DMS53 (cell line): ENCODE measurements around the gene ALS2CL.
"Not testable (repeated sequence)": the region's sequence is repeated elsewhere in the genome, so short reads cannot be mapped to it uniquely, and the experiment has no call there.

Experiments
- DNase-seq: peaks from one replicate; lab custom pipeline; 2025; lab: John Stamatoyannopoulos, UW

ALS2CL gene

DNA sequence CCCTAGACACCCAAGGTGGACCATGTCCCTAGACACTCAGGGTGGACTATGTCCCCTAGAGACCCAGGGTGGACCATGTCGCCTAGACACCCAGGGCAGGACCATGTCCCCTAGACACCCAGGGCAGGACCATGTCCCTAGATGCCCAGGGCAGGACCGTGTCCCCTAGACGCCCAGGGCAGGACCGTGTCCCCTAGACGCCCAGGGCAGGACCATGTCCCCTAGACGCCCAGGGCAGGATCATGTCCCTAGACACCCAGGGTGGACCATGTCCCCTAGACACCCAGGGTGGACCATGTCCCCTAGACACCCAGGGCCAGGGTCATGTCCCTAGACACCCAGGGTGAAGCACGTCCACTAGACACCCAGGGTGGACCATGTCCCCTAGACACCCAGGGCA lies 10.9 kb upstream of the ALS2CL start:
- not testable (repeated sequence) for DNase-seq

DNA sequence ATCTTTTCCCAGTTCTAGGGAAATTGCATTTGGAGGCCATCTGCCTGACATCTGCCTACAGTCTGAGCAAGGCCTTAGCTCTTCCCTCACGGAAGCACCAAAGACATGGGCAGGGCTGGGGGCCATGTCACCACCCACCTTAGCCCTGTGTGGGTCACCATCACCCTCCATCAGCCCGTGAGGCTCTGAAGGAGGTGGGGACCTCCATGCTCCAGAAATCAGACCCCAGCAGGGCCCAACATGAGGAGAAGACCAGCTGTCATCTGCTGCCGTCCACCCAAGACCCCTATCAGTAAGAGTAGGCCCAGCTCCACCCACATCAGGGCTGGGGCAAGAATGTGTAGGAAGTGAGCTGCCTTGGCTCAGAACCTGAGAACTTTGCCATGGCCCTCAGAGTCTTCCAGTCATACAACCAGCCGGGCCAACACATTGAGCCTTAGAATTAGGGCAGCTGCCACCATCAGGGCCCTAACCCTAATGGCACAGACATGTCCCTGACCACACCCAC lies 9.6 kb upstream of the ALS2CL start:
- DNase-seq = no peak

DNA sequence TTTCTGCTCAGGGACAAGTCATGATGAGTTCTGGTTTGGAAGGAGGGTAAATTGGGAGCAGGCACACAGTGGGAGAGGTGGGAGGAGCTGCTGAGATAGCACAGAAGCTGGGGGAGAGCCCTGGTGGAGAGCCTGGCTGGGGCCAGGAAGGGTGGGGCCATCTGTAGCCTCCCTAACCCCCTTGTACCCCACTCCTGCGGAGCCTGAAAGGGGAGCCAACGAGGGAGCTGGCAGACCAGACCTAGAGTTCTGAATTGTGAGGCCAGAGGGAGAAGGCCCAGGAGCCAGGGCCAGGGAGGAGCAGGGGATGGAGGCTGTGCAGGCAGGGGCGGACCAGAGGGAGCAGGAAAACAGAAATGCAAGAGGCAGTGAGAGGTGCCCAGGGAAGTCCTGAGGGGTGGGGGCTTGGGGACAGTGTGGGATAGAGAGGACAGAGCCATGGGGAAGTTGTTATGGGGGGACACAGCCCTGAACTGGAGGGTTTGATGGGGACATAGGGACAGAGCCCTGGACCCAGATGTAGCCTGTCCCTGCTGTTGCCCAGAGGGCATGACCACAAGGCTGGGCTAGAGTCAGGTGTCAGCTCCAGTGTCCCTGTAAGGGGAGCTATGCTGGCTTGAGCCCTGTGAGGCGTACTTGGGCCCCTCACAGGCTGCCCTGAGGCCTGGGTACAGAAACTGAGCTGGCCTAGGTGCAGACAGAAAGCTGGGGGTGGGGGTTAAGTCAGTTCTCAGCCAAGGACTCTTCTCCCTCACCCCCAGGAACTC lies 8.9 kb upstream of the ALS2CL start:
- no peak for DNase-seq

DNA sequence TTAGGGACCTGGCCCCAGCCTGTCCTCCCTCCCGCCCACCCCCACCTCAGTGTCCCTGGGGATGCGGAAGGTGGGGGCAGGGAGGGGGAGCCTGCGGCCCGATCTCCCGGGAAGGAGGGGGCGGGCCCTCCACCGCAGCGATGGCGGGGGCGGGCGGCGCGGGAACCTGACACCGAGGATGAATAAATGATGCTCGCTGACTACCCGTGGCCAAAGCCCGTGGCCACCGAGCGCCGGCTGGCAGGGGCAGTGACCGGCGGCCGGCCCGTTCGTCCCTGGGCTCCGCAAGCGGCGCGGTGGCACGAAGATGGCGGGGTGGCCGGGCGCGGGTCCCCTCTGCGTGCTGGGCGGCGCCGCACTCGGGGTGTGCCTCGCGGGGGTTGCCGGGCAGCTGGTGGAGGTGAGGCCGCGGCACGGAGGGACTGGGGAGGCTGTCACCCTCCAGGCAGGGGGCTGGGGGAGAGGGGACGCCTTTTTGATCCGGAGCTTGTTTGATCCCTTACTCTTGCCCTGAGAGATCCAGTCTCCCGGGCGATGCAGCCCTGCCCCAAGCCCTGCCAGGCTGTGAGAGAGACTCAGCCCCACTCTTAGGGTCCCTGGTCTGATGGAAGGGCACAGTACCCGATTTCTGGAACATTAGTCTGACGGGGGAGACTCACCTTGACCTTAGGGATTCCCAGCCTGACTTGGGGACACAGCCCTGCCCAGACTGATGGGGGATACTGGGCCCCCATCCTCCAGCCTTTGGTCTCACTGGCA lies 7.9 kb upstream of the ALS2CL start, which contains the start of gene TMIE:
TSS of gene TMIE (plus strand) at position 212 of the 759 bp plus-strand sequence. CDS start at position 308, 96 bp downstream.
- DNase-seq = peak; percentile 27

DNA sequence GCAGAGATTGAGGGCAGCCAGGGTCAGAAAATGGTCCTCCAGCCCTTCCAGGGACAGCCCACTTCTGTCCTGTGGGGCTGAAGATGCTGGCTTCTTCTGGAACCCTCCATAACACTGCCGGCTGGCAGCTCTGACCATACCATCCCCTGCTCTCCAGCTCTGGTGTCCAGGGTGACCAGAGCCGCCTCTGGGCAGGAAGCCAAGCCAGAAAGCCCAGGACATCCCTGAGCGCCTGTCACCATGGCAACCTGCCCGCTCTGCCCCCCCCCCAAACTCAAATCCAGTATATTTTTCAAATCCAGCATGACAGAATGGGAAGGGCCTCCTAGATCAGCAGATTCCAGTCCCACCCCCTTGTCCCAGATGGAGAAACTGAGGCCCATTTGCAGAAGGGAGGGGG lies 7.3 kb upstream of the ALS2CL start:
- peak; percentile 53 for DNase-seq

DNA sequence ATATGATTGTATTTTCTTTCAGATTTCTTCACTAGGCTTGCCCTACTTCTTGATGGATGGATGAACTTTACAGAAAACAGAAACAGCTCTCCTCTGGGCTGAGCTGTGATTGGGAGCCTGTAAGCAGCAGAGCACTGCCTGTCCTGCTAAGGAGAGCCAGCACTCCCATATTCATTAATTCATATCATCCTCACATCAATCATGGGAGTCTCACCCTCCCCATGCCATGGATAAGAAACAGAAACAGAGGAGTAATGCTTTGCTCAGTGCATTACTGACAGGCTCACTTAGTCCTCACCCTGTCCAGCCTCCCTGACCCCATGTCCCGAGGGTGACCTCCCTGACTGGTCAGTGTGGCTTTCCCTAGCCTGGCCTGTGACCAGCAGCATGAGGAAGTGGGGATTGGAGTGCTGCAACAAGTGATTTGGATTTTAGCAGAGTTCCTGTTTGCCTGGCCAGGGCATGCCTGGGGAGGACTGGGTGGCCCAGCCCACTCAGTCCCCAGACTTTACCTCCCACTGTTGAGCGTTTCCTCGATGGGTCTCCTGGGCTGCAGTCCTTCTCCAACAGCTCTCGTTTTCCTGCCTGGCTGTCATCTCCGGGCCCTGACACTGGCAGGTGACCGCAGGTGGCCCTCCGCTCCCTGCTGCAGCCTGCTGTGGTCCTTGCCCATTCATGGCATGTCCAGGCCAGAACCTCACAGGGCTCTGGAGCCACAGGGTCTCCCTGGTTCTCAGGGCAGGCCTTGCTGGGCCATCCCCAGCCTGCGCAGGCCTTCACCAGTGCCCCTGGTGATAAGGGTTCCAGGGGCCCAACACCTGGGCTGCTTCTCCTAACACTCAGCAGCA lies 6.4 kb upstream of the ALS2CL start:
- no peak for DNase-seq

DNA sequence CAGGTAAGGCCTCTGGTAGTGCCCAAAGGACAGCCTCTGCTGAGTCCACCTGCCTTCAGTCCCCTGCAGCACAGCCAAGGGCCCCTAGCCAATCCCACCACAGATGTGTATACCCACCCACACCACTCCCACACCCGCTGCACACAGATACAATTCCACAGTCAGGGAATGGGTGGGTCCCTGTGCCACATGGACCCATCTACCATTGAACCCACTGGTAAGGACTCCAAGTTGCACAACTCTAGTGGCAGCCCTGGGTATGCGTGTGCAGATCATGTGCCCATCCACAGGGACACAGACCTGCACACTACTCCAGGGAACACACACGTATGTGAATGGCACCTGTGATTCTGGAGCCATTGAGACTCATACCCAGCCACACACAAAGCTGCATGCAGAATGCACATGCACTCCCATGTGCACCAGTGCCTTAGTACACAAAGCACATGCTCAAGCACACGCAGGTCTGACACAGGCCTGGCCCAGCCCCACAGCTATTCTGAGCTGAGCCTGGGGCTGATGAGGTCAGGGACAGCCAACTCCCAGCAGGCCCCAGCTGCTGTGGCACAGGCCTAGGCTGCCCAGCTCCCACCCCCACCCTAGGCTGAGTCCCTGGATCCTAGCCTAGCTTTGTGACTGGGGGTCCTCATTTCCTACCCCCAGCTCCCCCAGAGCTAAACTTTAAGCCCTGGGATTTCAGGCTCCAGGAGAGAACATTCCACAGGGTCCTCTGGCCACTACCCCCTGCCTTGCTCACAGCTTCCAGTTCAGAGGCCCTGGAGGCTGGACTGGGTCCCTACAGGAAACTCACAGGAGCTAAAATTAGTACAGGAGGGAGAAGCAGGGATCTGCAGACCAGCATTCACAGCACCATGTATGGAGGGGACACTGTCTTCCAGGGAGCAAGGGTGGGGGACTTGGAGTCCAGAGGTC lies 2.7 kb upstream of the ALS2CL start:
- peak; percentile 11 for DNase-seq

DNA sequence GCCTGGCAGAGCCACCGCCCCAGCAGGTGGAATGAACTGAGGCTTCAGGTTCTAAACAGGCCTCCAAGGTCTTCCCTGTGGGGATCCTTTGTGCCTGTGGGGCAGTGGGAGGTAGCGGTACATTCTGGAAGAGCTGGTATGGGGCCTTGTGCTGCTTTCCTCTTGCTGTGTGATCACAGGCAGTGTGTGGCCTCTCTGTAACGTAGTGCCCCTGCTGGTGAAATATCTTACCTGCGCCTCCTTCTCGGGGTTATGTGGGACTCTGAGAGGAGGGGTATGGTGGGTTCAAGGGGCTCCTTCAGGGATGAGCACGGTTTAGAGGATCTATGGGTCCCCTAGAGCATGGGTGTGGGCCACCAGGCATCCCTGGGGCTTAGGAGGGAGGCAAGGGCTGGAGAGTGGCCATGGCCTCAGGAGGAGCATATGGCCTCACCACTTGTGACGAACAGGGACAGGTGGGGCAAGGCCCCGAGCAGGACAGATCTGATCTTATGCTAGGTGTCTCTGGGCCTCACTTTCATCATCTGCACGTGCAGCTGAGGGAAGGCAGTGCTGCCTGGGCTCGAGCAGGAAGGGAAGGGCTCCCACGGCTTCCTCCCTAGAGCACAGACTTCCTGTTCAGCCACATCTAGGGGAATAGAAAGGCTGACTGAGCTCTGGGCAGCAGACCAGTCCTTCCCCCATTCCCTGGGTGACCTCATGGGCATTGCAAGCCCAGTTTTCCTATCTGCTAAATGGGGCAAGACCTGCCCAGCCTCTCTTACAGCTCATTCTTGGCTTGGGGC lies 1.9 kb upstream of the ALS2CL start:
- DNase-seq = peak; percentile 14

DNA sequence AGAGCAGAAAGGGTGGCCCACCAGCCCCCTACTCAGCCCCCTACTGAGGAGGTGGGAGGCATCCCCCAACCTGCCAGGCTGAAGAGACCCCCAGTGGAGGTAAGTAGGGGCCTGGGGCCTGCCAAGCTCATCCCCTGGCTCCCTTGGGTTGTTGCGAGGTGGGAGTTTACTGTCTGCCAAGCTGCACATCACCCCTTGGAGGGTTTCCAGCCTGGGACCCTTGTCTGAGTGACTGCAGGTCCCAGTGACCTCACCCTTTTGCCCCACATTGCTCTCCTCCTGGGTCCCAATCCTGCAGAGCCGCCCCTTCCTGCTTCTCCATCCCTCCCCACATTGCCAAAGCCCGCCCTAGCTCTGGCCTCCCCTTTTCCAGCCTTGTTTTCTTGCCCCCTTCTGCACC lies 1.0 kb upstream of the ALS2CL start:
- DNase-seq = no peak

DNA sequence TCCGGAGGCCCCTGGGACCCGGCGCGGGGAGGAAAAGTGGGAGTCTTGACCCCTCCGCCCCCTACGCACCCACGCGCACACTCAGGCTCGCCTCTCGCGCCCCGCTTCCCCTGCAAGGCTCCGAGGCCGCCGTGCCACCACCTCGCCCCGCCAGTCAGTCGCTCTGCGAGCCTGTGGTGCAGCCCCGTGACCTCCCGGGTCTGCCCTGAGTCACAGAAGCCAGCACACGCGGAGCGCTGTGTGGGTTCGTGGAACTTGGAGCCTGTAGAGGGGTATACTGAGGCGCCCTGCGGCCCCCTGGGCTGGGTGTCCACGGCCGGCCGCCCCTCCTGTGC lies 380 bp upstream of the ALS2CL start:
- DNase-seq = peak; percentile 15

DNA sequence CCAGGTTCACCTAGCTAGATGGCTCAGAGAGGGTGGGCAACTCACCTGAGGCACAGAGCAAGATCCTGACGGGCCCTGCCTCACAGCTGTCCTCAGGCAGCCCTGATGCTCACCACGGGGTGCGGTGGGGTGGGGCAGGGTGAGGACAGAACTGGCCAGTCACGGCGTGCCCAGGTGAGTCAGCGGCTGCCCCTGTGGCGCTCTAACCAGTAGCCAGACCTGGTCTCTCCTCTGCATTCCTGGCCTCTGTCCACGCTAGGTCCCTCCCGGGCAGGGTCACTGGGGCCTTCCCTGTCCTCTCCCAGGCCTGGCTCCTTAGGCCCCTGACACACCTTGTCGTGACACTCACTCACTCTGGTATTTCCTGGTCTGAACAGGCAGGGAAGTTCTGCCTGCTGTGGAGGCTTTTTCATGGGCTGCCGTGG lies 901 bp downstream of the ALS2CL start:
- peak; percentile 69 for DNase-seq

DNA sequence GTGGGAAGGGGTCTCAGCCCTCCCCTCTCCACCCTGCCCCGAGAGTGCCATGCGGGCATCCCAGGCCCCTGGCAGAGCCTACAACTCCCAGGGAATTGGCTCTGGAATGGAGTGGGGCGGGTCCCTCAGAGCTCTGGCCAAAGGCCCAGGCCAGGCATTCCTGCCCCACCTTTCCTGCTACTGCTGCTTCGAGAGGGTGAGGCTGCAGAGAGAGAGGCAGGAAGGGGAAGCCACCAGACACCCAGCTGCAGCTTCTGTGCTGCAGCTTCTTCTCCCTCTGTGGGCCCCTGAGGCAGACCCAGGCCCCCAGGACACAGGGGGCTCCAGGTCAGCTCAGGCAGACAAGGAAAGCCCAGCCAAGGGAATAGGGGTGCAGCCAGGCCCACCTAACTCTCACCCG lies 2.7 kb downstream of the ALS2CL start:
- DNase-seq = no peak

DNA sequence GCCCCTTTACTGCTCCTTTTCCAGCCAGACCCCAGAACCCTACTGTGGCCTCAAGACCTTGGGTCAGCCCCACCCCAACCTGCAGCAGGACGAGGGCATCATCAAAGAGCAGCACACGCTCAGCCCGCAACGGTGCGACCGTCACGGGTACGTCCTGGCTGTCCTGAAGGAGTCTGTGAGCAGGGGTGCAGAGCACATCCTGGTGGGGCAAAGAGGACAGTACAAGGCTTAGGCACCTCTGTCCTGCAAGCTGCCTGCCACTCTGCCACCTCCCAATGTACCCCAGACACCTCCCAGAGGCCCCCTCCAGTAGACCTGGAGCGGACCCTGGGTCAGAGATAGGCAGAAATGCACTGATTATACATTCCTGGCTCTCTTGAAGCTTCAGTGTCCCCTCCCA lies 8.0 kb downstream of the ALS2CL start:
- no peak for DNase-seq

DNA sequence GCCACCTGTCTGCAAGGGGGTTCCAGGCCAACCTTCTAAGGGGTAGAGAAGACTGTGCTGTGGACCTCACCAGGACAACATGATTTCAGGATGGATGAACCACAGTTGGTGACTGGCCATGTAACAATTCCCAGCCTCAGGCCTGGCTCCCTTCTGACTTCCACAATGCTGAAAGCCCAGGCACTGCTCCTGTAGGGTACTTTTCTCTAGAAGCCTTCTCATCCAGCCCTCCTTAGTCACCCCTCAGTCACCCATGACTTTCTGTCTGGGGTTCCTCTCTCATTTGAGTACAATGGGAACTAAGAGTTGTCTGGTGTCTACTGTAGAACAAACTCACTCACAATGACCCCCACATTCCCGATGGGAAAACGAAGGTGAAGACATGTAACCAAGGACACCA lies 8.6 kb downstream of the ALS2CL start:
- no peak for DNase-seq

DNA sequence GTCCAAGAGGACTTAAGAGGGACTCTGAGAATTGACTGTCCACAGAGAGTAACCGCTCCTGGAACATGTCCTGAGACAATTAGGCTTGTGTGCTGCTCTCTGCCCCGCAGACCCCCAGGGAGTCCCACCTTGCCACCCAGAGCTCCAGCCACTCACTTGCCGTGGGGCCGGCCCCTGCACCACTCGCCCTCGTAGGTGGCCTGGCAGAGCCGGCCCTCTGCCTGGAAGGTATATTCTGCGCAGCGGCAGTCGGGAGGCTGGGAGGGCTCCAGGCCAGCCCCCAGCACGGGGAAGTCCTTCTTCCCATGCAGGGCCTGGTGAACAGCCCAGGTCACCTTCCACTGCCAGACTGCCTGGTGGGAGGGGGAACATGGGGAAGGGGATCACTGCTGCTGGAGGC lies 10.5 kb downstream of the ALS2CL start:
- no peak for DNase-seq

DNA sequence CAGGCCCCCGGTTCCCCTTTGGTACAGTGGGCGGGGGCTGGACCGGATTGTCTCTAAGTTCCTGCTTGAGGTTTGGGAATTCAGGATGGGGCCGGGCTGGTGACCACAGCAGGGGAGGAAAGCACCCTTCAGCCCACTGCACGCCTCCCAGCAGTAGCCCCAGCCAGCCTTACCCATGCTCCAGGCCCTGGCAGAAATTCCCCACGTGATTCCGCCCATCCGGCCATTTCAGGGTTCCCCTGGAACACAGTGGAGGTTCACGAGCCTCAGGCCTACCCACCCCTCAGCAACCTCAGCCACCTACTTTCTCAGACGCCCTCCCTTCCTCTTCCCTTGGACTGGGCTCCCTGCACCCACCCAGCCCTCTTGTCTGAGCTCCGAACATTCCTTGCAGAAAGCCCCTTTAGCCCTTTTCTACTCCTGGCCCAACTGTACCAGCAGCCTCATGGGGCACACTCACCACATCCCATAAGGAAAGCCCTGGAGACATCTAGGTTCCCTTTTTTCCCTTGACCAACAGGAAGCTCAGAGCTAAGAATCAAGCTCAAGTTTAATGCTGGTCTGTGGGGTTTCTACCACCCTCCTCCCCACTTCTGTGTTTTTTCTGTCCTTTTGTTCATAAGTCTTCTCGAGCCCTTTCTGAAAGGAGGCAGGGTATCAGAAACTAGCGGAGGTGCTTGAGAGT lies 11.5 kb downstream of the ALS2CL start:
- no peak for DNase-seq

DNA sequence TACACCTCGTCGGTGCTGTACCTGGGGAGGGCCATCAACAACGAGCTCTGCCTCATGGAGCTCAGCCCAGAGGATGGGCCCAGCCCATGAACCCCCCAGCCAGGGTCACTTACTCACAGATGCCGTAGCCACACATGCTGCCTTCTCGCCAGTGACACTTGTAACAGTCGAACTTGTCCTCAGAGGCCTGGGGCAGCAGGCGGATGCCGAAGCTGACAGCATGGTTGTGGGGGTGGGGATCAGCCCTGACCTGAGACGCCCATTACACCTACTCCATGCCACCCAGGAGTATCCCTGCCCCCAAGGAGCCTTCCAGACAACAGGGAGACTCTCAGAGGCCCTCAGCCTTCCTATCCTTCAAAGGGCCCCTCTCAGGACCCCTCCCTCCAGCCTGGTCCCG lies 12.1 kb downstream of the ALS2CL start:
- no peak for DNase-seq

DNA sequence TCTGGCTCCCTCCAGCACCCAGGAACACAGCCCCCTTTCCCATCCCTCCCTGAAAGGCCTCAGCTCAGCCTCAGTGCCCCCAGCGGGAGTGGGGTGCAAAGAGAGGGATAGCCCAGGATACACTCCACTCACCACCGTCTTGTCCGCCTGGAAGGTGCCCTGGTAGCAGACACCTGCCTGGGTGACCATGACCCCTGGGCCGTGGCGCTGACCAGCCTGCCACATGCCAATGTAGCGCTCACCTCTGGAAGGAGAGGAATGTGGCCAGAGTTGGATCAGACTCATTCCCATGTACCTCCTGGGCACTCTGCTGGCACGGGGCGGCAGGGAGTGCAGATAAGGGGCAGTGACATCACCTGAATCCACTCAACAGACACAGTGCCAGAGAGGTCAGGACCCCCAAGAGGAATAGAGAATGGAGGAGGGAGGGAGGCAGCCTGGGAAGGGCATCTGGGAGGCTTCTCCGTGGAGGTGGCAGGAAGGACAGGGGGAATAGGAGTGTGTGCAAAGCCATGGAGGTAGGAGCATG lies 13.1 kb downstream of the ALS2CL start:
- no peak for DNase-seq

DNA sequence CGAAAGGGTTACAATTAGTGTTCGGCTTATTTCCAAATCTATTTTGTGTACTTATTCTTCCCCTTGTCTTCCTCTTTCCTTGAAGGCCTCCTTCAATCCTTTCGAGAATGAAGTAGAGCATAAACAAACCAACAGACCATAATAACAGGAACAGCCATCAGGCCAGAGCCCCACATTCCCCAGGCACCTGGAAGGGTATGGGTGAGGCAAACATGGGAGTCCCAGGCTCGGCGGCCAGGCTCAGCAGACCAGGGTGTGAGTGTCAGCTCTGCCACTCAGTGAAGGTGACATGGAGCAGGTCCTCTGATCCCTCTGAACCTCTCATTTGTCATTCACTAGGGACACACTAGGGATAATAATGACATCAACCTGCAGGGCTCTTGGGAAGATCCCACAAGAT lies 13.8 kb downstream of the ALS2CL start:
- no peak for DNase-seq

DNA sequence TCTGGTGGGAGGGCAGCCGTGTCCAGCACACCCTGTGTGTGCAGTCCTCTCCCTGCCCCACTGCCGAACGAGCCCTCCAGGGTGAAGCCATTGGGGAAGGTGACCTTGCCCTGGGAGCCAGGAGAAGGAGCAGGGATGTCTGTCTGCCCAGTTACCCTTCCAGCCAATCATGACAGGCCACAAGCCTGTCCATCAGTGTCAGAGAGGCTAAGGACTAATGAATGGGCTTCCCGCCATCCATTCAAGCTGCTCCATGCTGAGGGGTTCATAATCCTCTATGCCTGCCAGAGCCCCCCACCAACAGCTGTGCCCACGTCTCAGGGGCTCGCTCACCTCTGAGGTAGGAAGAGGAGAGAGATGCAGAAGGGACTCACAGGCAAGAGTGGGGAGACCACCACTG lies 15.2 kb downstream of the ALS2CL start:
- DNase-seq = no peak
